Measurements from ENCODE around the gene CORO2A.

The CORO2A gene

GRCh38 chr9:98180996-98181395, 11.4 kb downstream of the CORO2A start:
- no peaks in the 10 kb centered on the region for H3K27me3 ChIP-seq (ENCODE audit: insufficient read depth, low read length, poor library complexity)
- DNase-seq, result no peak
- no peaks in the 10 kb centered on the region for H3K79me2 ChIP-seq (ENCODE audit: insufficient read depth, low read length)
- no peaks in the 10 kb centered on the region for H3K9me3 ChIP-seq (ENCODE audit: insufficient read depth, low read length, severe bottlenecking)
- no peaks in the 10 kb centered on the region for H3K4me1 ChIP-seq (ENCODE audit: insufficient read depth, low read length)
- no peak overlapping the region for H3K9ac ChIP-seq (ENCODE audit: low read depth, low read length)
- no peaks in the 10 kb centered on the region for H4K20me1 ChIP-seq (ENCODE audit: insufficient read depth, low read length)
- ATAC-seq (ENCODE audit: insufficient read depth, low read depth), result no peak
- no peak overlapping the region for H3K27ac ChIP-seq (ENCODE audit: low read length)
- no peaks in the 10 kb centered on the region for H3K36me3 ChIP-seq (ENCODE audit: insufficient read depth, low read length)
- H2AFZ ChIP-seq (ENCODE audit: low read depth, low read length), result no peak overlapping the region
- no peak for TF ChIP-seq CTCF (IDR thresholded peaks at IDR 0.05; ENCODE audit: borderline replicate concordance, extremely low read depth, low read length, poor library complexity, severe bottlenecking)
- TF ChIP-seq EZH2 (IDR thresholded peaks at IDR 0.05; ENCODE audit: borderline replicate concordance, low read depth, low read length, severe bottlenecking), result no peak
- no peak overlapping the region for H3K4me3 ChIP-seq (ENCODE audit: low read depth in 1 of 2, low read length in 2 of 2)
- no peak overlapping the region for H3K4me2 ChIP-seq (ENCODE audit: insufficient read depth, low read length)

- no peak overlapping the region for H3K4me2 ChIP-seq (ENCODE audit: insufficient read depth, low read length)
- H3K4me3 ChIP-seq (ENCODE audit: low read depth in 1 of 2, low read length in 2 of 2), result no peak overlapping the region
- DNase-seq, result no peak
- H3K9me3 ChIP-seq (ENCODE audit: insufficient read depth, low read length, severe bottlenecking), result no peaks in the 10 kb centered on the region
- no peaks in the 10 kb centered on the region for H4K20me1 ChIP-seq (ENCODE audit: insufficient read depth, low read length)
- TF ChIP-seq EZH2 (IDR thresholded peaks at IDR 0.05; ENCODE audit: borderline replicate concordance, low read depth, low read length, severe bottlenecking), result no peak
- TF ChIP-seq CTCF (IDR thresholded peaks at IDR 0.05; ENCODE audit: borderline replicate concordance, extremely low read depth, low read length, poor library complexity, severe bottlenecking), result no peak
- H3K9ac ChIP-seq (ENCODE audit: low read depth, low read length), result no peak overlapping the region
- no peak overlapping the region for H2AFZ ChIP-seq (ENCODE audit: low read depth, low read length)
- H3K4me1 ChIP-seq (ENCODE audit: insufficient read depth, low read length), result no peaks in the 10 kb centered on the region
- ATAC-seq (ENCODE audit: insufficient read depth, low read depth), result no peak
- H3K79me2 ChIP-seq (ENCODE audit: insufficient read depth, low read length), result no peaks in the 10 kb centered on the region
- no peaks in the 10 kb centered on the region for H3K27me3 ChIP-seq (ENCODE audit: insufficient read depth, low read length, poor library complexity)
- H3K36me3 ChIP-seq (ENCODE audit: insufficient read depth, low read length), result no peaks in the 10 kb centered on the region
- H3K27ac ChIP-seq (ENCODE audit: low read length), result no peak overlapping the region
These were observed 13.3 kb downstream of the CORO2A start for GRCh38 chr9:98178874-98179850.

GRCh38 chr9:98176391-98177259, 15.8 kb downstream of the CORO2A start:
- Histone ChIP-seq H3K4me3 (ENCODE audit: low read depth in 1 of 2, low read length in 2 of 2) (no peak overlapping the region), H3K27ac (ENCODE audit: low read length) (no peak overlapping the region)

More at GRCh38 chr9:98176391-98177259, 15.8 kb downstream of the CORO2A start:
- DNase-seq (no peak), ATAC-seq (ENCODE audit: insufficient read depth, low read depth) (no peak)
- Histone ChIP-seq H3K9ac (ENCODE audit: low read depth, low read length) (no peak overlapping the region), H3K4me1 (ENCODE audit: insufficient read depth, low read length) (no peaks in the 10 kb centered on the region), H4K20me1 (ENCODE audit: insufficient read depth, low read length) (no peaks in the 10 kb centered on the region), H3K27me3 (ENCODE audit: insufficient read depth, low read length, poor library complexity) (no peaks in the 10 kb centered on the region), H3K79me2 (ENCODE audit: insufficient read depth, low read length) (no peaks in the 10 kb centered on the region), H2AFZ (ENCODE audit: low read depth, low read length) (no peak overlapping the region), H3K9me3 (ENCODE audit: insufficient read depth, low read length, severe bottlenecking) (no peaks in the 10 kb centered on the region), H3K4me2 (ENCODE audit: insufficient read depth, low read length) (no peak overlapping the region), H3K36me3 (ENCODE audit: insufficient read depth, low read length) (no peaks in the 10 kb centered on the region)
- TF ChIP-seq EZH2 (IDR thresholded peaks at IDR 0.05; ENCODE audit: borderline replicate concordance, low read depth, low read length, severe bottlenecking) (no peak), CTCF (IDR thresholded peaks at IDR 0.05; ENCODE audit: borderline replicate concordance, extremely low read depth, low read length, poor library complexity, severe bottlenecking) (no peak)
